ENCODE data around the gene FAM162A. TPM values are rescaled to one million over a fixed set of nuclear protein-coding genes. Genes with fewer than 3 reads are reported as not detected.

The FAM162A gene
- 77.8 and 84.9 TPM in 2 replicates for total RNA-seq

DNA sequence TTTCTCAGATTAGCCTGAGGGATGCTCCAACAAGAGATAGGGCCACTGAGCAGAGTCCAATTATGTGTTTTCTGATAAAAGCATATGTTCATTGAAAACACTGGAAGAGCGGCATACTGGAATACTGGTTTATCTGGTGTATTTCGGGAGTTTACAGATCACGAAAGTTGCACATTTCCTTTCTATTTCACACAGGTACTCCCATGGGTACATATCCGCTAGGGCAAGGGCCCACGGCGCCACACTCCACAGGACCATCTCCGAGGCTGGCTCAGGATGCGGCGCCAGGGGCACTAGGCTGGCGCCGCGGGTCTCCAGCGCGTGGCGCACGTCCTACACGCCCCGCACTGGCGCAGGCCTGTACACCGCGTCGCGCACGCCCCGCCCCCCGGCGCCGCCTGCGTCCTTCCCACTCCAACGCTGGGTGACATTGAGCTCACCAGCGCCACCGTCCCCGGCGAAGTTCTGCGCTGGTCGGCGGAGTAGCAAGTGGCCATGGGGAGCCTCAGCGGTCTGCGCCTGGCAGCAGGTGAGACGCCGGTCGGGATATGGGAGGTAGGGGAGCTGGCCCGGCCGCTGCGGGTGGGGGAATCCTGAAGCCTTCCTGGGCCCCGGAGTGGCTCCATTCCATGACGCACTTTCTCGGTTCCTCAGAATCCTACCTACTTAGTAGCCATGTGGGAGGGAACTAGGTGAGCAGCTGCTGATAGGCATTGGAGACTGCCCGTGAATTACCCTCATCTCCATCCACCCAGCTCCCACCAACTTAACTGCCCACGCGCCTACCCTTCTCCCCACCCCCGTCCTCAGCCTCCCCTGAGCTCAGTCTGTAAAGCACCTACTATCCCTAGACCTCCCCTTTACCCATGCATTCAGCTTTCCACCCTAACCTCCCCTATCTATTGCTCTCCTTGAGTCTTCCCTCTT is at the start of gene FAM162A:
Gene FAM162A, plus strand, starts transcription at position 412 of the 927 bp plus-strand sequence. Its CDS starts 84 bp downstream, at position 496.
- H3K27me3 Mint-ChIP-seq: no peaks in the 10 kb centered on the region
- intact Hi-C loops (cut with micrococcal nuclease): loop anchor here (1.0 to 5.0 kb wide), 12 partner anchors 9 to 837 kb away; partner anchors contain the start of genes DTX3L, EAF2, GOLGB1 and IQCB1

GRCh38 chr3:122342803-122343202 is 41.2 kb upstream of the FAM162A start:
- H3K27ac Mint-ChIP-seq: no peak overlapping the region
- H3K27me3 Mint-ChIP-seq: peaks cover 13% of the 10 kb centered on the region
- peaks cover 12% of the 10 kb centered on the region for H3K9me3 Mint-ChIP-seq
- no peak overlapping the region for H3K4me3 Mint-ChIP-seq
- H3K4me1 Mint-ChIP-seq: no peaks in the 10 kb centered on the region
- H3K36me3 Mint-ChIP-seq (ENCODE audit: low read depth): no peaks in the 10 kb centered on the region
- DNase-seq: no peak
- intact Hi-C loops (cut with micrococcal nuclease): no loop called here

More for the DNA sequence above, at the start of gene FAM162A:
- H3K4me1 Mint-ChIP-seq: peaks cover 64% of the 10 kb centered on the region
- H3K9me3 Mint-ChIP-seq: no peaks in the 10 kb centered on the region
- H3K27ac Mint-ChIP-seq: peak within 1 kb of the TSS; percentile 96
- DNase-seq: peak; percentile 98
- H3K4me3 Mint-ChIP-seq: peak within 1 kb of the TSS; percentile 97
- peaks cover 39% of the 10 kb centered on the region for H3K36me3 Mint-ChIP-seq (ENCODE audit: low read depth)

GRCh38 chr3:122343654-122344053 is 40.3 kb upstream of the FAM162A start:
- no peak for DNase-seq
- Mint-ChIP-seq H3K27ac (no peak overlapping the region), H3K4me3 (no peak overlapping the region), H3K36me3 (ENCODE audit: low read depth) (no peaks in the 10 kb centered on the region), H3K9me3 (peaks cover 14% of the 10 kb centered on the region), H3K27me3 (peaks cover 11% of the 10 kb centered on the region), H3K4me1 (no peaks in the 10 kb centered on the region)
- intact Hi-C loops (cut with micrococcal nuclease): no loop called here

- Mint-ChIP-seq H3K27ac (no peak overlapping the region), H3K4me3 (no peak overlapping the region), H3K4me1 (no peaks in the 10 kb centered on the region), H3K36me3 (ENCODE audit: low read depth) (no peaks in the 10 kb centered on the region), H3K9me3 (peaks cover 7% of the 10 kb centered on the region), H3K27me3 (peaks cover 3% of the 10 kb centered on the region)
- no peak for DNase-seq
- intact Hi-C loops (cut with micrococcal nuclease): no loop called here
These were observed 34.8 kb upstream of the FAM162A start for GRCh38 chr3:122349171-122349570.

- peaks cover 3% of the 10 kb centered on the region for H3K4me1 Mint-ChIP-seq
- no peaks in the 10 kb centered on the region for H3K27me3 Mint-ChIP-seq
- no peak overlapping the region for H3K4me3 Mint-ChIP-seq
- no peak overlapping the region for H3K27ac Mint-ChIP-seq
- peaks cover 2% of the 10 kb centered on the region for H3K36me3 Mint-ChIP-seq (ENCODE audit: low read depth)
- H3K9me3 Mint-ChIP-seq: peaks cover 3% of the 10 kb centered on the region
- intact Hi-C loops (cut with micrococcal nuclease): no loop called here
- DNase-seq: no peak
These were observed 33.1 kb upstream of the FAM162A start for GRCh38 chr3:122350814-122351418.

DNA sequence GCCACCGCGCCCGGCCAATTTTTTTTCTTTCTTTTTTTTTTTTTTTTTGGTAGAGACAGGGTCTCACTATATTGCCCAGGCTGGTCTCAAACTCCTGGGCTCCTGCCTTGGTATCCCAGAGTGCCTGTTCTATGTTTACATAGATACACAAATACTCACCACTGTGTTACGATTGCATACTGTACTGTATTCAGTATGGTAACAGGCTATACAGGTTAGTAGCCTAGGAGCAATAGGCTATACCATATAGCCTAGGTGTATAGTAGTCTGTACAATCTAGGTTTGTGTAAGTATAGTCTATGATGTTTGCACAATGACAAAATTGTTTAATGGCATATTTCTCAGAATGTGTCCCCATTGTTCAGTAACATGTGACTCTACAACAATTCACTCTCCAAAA is 32.4 kb upstream of the FAM162A start:
- H3K36me3 Mint-ChIP-seq (ENCODE audit: low read depth): peaks cover 2% of the 10 kb centered on the region
- no peak for DNase-seq
- H3K27ac Mint-ChIP-seq: no peak overlapping the region
- H3K9me3 Mint-ChIP-seq: peaks cover 3% of the 10 kb centered on the region
- no peaks in the 10 kb centered on the region for H3K27me3 Mint-ChIP-seq
- intact Hi-C loops (cut with micrococcal nuclease): no loop called here
- H3K4me1 Mint-ChIP-seq: peaks cover 3% of the 10 kb centered on the region
- no peak overlapping the region for H3K4me3 Mint-ChIP-seq

DNA sequence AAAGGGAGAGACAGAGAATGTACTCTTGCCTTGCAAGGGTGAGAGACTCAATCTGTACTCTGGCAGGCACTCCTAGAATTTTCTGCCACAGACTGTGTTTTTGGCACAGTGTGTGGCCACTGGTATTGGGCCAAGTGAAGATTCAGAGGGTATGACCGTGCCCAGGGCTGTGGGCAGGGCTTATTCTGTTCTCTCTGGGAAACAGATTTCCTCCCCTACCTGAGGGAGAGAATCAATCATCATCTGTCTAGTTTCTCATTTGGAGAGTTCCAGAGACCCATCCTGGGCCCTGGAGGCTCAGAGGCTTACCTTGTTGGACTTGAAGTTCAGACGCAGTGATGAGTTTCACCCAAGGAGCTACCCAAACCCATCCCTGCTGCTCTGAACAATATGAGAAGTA is 30.8 kb upstream of the FAM162A start:
- no peaks in the 10 kb centered on the region for H3K9me3 Mint-ChIP-seq

DNA sequence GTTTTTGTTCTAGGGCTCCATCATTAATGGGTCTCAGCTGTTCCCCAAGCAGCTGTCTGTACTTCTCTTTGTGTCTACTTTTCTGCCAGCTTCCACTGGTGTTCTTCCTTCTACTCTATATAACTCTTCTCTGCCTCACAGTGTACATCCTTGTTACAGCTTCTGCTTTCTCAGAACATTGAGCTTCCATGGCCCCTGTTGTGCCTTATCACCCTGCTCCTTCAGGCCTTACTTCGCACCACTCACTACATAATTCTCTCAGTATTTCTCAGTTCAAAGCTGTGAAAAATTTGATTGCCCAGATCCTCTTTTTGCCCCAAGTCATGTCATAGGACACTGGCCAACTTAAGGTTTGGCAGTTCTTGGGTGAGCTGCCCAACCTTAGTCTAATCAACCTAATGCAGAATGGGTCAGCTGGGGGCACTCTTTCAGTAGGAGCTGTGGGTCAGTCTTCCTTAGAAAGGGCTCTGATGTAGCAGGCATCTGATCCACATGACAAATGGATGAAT is 30.0 kb upstream of the FAM162A start:
- DNase-seq: no peak
- no peaks in the 10 kb centered on the region for H3K27me3 Mint-ChIP-seq
- intact Hi-C loops (cut with micrococcal nuclease): no loop called here
- H3K4me3 Mint-ChIP-seq: no peak overlapping the region
- peaks cover 12% of the 10 kb centered on the region for H3K36me3 Mint-ChIP-seq (ENCODE audit: low read depth)
- H3K4me1 Mint-ChIP-seq: peaks cover 7% of the 10 kb centered on the region
- H3K27ac Mint-ChIP-seq: no peak overlapping the region
- no peaks in the 10 kb centered on the region for H3K9me3 Mint-ChIP-seq

More for the DNA sequence above, 30.8 kb upstream of the FAM162A start:
- DNase-seq: no peak
- peaks cover 5% of the 10 kb centered on the region for H3K36me3 Mint-ChIP-seq (ENCODE audit: low read depth)
- intact Hi-C loops (cut with micrococcal nuclease): no loop called here
- no peak overlapping the region for H3K27ac Mint-ChIP-seq
- no peaks in the 10 kb centered on the region for H3K27me3 Mint-ChIP-seq
- peaks cover 3% of the 10 kb centered on the region for H3K4me1 Mint-ChIP-seq
- H3K4me3 Mint-ChIP-seq: no peak overlapping the region

GRCh38 chr3:122355612-122356011 is 28.4 kb upstream of the FAM162A start:
- H3K4me1 Mint-ChIP-seq: peaks cover 7% of the 10 kb centered on the region
- peaks cover 14% of the 10 kb centered on the region for H3K36me3 Mint-ChIP-seq (ENCODE audit: low read depth)
- H3K4me3 Mint-ChIP-seq: no peak overlapping the region
- intact Hi-C loops (cut with micrococcal nuclease): no loop called here
- no peaks in the 10 kb centered on the region for H3K9me3 Mint-ChIP-seq
- H3K27ac Mint-ChIP-seq: no peak overlapping the region
- no peaks in the 10 kb centered on the region for H3K27me3 Mint-ChIP-seq
- no peak for DNase-seq

GRCh38 chr3:122356402-122356801 is 27.6 kb upstream of the FAM162A start:
- Mint-ChIP-seq H3K36me3 (ENCODE audit: low read depth) (peaks cover 15% of the 10 kb centered on the region), H3K27me3 (no peaks in the 10 kb centered on the region), H3K4me1 (peaks cover 7% of the 10 kb centered on the region), H3K4me3 (no peak overlapping the region), H3K9me3 (no peaks in the 10 kb centered on the region), H3K27ac (no peak overlapping the region)
- peak; percentile 77 for DNase-seq
- intact Hi-C loops (cut with micrococcal nuclease): no loop called here

- no peak overlapping the region for H3K27ac Mint-ChIP-seq
- H3K9me3 Mint-ChIP-seq: no peaks in the 10 kb centered on the region
- H3K4me1 Mint-ChIP-seq: peaks cover 8% of the 10 kb centered on the region
- peaks cover 22% of the 10 kb centered on the region for H3K36me3 Mint-ChIP-seq (ENCODE audit: low read depth)
- intact Hi-C loops (cut with micrococcal nuclease): no loop called here
- no peaks in the 10 kb centered on the region for H3K27me3 Mint-ChIP-seq
- H3K4me3 Mint-ChIP-seq: no peak overlapping the region
- DNase-seq: no peak
These were observed 25.9 kb upstream of the FAM162A start for GRCh38 chr3:122357828-122358702.

DNA sequence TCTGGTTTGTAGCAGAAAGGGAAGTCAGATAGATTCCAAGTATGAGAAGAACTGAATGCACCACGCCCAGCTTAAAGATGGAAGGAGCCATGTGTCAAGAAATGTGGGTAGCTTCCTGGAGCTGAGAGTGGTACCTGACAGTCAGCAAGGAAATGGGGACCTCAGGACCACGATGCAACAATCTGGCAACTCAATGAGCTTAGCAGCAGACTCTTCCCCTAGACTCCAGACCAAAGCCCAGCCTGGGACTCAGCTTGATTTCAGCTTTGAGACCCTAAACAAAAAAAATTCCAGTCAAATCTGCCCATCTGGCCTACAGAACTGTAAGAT is 25.3 kb upstream of the FAM162A start:
- Mint-ChIP-seq H3K4me3 (no peak overlapping the region), H3K36me3 (ENCODE audit: low read depth) (peaks cover 26% of the 10 kb centered on the region), H3K27ac (no peak overlapping the region), H3K27me3 (no peaks in the 10 kb centered on the region), H3K9me3 (no peaks in the 10 kb centered on the region), H3K4me1 (peaks cover 10% of the 10 kb centered on the region)
- intact Hi-C loops (cut with micrococcal nuclease): no loop called here
- DNase-seq: no peak

DNA sequence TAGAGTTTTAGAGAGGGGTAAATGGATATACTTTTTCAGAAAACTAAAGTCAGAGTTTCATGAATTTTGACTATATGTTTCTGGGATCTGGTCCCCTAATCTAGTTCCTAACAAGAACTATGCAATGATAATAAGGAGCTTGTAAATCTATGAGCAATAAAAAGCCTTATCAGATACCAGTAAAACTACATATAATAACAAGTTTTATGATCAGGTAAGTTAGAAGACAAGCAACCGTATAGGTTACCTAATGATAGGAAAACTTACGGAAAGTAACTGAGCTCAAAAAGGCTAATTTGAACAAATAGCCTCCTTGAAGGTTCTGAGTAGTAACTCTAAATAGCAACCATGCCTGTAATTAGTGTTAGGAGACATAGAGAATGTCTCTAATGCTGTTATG is 22.0 kb upstream of the FAM162A start:
- Mint-ChIP-seq H3K4me1 (peaks cover 31% of the 10 kb centered on the region), H3K4me3 (no peak overlapping the region), H3K27ac (no peak overlapping the region), H3K9me3 (no peaks in the 10 kb centered on the region), H3K27me3 (no peaks in the 10 kb centered on the region), H3K36me3 (ENCODE audit: low read depth) (peaks cover 46% of the 10 kb centered on the region)
- no peak for DNase-seq
- intact Hi-C loops (cut with micrococcal nuclease): no loop called here

All from activated CD4-positive, alpha-beta T cell treated with anti-CD3 and anti-CD28 coated beads, Interleukin-2, amount 10 ng/mL, durations not matched to agents 24 days and 14 days (primary cell).